Fibroblast of skin of left biceps (primary cell): ENCODE results near the gene TENM3.

ENCODE experiments used
- DNase-seq, 2 experiments: peaks; one replicate each; pipeline ENCODE4 v3.0.0-alpha.2; 2013; ENCODE audit warnings: low read depth in 2 of 2

Gene TENM3

GRCh38 chr4:182683661-182684060 is 440.5 kb downstream of the TENM3 start:
- DNase-seq, result peak; percentile 13 to 15

GRCh38 chr4:182684796-182685195 is 441.6 kb downstream of the TENM3 start:
- DNase-seq, result no peak

DNA sequence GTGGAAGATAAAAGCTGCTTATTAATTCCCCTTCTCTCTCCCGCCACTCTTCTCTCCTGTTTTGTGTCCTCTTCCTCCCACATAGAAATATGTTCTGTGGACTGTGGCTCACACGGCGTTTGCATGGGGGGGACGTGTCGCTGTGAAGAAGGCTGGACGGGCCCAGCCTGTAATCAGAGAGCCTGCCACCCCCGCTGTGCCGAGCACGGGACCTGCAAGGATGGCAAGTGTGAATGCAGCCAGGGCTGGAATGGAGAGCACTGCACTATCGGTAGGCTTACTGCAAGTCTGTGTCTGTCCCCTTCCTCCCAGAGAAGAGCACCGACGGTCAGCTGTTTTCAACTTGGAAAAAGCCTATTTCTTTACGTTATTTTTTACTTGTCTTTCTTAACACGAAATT is 444.9 kb downstream of the TENM3 start:
- DNase-seq, result no peak

- no peak for DNase-seq
Observed at GRCh38 chr4:182694551-182694950, 451.3 kb downstream of the TENM3 start.

GRCh38 chr4:182695009-182695408 is 451.8 kb downstream of the TENM3 start:
- no peak for DNase-seq

- no peak for DNase-seq
Observed at GRCh38 chr4:182695842-182696241, 452.6 kb downstream of the TENM3 start.

DNA sequence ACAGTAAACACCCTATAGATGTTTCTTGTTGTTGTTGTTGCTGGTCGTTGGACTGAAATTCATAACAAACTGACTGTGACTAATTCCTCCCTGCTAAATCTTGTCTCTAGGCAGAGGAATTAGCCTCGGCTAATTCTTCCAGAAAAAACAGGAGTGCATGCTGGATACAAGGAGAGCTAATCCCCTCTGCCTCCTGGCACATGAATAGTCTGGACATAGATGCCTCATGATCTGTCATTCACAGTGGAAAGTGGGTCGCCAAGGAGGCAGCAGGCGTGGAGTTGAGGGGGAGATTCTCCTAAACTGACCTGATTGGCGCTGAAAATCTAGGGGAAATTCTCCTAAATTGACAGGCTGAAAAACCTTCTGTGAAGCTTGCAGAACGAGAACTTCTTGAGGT is 453.9 kb downstream of the TENM3 start:
- no peak for DNase-seq

DNA sequence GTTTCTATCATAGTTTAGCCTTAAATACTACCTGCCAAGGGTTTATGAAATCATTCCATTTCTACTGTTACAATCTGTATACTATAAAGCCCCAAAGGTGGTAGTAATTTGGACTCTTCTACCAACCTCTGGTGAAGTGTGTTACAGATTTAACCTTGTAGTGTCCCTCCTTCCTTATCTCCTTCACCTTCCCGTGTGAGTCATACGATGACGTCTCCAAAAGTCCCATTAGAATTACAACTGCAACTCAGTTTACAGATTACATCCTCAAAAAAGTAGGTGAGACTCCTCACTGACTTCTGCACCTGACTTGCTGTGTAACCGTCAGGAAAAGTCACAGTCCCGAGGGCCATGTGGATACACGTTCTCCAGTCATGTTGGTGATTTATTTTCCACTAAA is 455.0 kb downstream of the TENM3 start:
- no peak for DNase-seq

- DNase-seq, result no peak
Observed at GRCh38 chr4:182699201-182699600, 456.0 kb downstream of the TENM3 start.

DNA sequence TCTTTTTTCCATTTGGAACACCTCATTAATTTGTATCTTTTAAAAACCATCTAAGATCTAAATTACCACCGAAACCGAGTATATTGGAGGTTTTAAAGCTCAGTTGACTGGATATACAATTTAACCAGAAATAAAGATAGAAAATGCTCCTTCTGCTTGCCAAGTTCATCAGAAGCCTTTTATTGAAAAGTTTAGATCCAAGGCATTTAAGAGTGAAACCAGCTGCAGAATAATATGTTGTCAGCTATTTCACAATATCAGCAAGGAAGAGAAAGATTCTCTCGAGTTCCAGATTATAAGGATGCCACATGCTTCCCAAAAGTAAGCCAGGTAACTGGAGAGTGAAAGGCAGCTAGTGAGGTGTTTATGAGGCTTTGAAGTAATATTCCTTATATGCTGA is 456.6 kb downstream of the TENM3 start:
- no peak for DNase-seq

- DNase-seq, result no peak
Observed at GRCh38 chr4:182700362-182701160, 457.4 kb downstream of the TENM3 start.

DNA sequence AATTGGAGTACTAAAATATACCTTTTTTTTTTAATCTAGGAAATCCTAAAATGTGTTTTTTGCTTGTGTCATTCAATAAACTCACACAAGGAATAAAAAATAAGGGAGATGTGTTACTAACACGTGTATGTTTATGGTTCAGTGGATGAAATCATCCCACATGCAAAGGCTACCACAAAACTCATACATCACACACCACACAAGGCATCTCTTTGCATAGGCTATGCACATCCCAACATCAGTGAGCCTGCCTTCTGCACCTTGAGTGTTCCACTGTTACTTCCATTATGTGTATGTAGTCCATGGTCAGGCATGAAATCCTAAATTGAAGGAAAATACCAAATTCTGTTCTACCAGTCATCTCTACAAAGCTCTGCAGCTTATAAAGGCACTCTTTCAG is 460.9 kb downstream of the TENM3 start:
- DNase-seq, result no peak

GRCh38 chr4:182704948-182705347 is 461.7 kb downstream of the TENM3 start:
- DNase-seq, result no peak

GRCh38 chr4:182705389-182705788 is 462.2 kb downstream of the TENM3 start:
- no peak for DNase-seq

GRCh38 chr4:182711211-182711610 is 468.0 kb downstream of the TENM3 start:
- DNase-seq, result no peak

- DNase-seq, result no peak
Observed at GRCh38 chr4:182715548-182715947, 472.3 kb downstream of the TENM3 start.

GRCh38 chr4:182716192-182716591 is 473.0 kb downstream of the TENM3 start:
- no peak for DNase-seq

GRCh38 chr4:182717788-182718583 is 474.8 kb downstream of the TENM3 start:
- DNase-seq, result no peak

GRCh38 chr4:182724414-182724813 is 481.2 kb downstream of the TENM3 start:
- DNase-seq, result no peak

GRCh38 chr4:182729516-182729915 is 486.3 kb downstream of the TENM3 start:
- DNase-seq, result no peak

DNA sequence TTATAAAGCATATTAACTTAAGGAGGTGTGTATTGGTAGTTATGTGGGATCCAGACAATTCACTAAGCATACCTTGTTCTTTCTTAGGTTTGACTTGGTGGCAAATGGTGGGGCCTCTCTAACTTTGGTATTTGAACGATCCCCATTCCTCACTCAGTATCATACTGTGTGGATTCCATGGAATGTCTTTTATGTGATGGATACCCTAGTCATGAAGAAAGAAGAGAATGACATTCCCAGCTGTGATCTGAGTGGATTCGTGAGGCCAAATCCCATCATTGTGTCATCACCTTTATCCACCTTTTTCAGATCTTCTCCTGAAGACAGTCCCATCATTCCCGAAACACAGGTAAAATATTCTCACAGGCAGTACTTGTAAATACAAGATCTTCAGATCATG is 487.6 kb downstream of the TENM3 start:
- DNase-seq, result no peak

GRCh38 chr4:182736207-182736606 is 493.0 kb downstream of the TENM3 start:
- no peak for DNase-seq
